Inflammatory macrophage treated with lipopolysaccharide for 4 hours (primary cell): ENCODE data around the gene DNHD1.

Experiments used
- DNase-seq: peaks from one replicate; pipeline ENCODE4 v3.0.0-alpha.2; 2020

The DNHD1 gene

GRCh38 chr11:6616596-6617250, 119.6 kb downstream of the DNHD1 start:
- DNase-seq = no peak

- DNase-seq = peak; percentile 83
These were observed 120.3 kb downstream of the DNHD1 start for GRCh38 chr11:6617315-6617781.

DNA sequence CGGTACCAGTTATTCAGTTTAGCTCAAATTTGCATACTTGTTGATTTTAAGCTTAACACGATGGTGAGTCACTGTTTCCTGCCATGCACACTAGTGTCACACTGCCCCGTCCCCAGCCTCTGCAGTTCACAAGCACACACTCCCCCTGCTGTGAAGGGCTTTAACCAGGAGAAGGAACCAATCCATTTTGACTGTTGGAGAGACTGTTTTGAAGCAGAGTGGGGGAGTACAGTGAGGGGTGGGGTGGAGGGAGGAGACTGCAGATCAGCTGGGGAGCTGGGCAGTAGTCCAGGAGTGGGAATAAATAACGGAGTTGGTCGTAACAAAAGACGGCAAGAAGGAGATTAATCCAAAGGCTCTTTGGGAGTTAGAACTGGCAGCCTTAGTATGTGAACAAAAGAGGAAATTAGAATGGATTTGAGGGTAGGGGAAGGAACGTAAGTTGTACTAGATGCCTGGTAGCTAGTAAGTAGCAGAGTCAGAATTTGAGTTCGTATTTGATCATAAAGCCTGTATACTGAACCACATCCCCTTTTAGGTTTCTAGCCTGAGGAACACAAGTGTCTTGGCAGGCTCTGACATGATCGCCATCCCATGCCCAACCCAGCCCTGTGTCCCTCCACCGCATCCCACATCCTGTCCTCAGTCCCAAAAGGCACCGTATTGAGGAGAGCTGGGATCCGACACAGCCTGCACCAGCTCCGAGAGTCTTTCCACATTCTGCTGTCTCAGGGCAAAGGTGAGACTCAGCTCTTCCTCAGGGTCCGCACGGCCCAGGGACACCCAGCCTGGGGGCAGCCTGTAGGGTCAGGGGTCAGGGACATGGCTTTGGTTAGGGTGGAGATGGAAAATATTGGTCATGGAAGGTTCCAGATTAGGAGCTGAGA, 121.3 kb downstream of the DNHD1 start:
- peak; percentile 85 for DNase-seq

- peak; percentile 96 for DNase-seq
These were observed 122.1 kb downstream of the DNHD1 start, which contains the start of gene TPP1 for GRCh38 chr11:6619004-6619745. Gene TPP1 (minus strand): TSS chr11:6619422. CDS start chr11:6619400, 22 bp downstream.

DNA sequence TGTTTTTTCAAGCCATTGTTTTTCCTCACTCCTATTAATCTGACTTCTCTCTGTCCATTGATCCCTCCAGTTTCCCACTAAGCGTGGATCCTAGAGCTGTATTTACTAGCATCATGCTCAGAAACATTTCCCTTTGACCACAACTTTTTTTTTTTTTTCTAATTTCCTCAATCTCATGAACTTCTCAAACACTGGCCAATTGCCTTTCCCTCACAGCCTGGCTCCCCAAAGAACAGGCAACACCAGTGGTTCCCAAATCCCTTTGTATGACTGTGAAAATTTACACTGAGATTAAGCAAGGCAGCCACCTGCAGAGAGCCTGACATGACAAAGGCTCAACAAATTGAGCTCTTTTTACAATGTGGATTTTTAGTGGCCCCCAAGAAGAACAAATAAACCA, 123.6 kb downstream of the DNHD1 start:
- DNase-seq = peak; percentile 35
